Activated T-cell treated with anti-CD3 and anti-CD28 coated beads for 24 hours (primary cell): ENCODE measurements around the gene MEIOB.

Experiments used
- DNase-seq: peaks from one replicate; pipeline ENCODE4 v3.0.0-alpha.2; 2020; ENCODE audit warnings: low read depth

Gene MEIOB

DNA sequence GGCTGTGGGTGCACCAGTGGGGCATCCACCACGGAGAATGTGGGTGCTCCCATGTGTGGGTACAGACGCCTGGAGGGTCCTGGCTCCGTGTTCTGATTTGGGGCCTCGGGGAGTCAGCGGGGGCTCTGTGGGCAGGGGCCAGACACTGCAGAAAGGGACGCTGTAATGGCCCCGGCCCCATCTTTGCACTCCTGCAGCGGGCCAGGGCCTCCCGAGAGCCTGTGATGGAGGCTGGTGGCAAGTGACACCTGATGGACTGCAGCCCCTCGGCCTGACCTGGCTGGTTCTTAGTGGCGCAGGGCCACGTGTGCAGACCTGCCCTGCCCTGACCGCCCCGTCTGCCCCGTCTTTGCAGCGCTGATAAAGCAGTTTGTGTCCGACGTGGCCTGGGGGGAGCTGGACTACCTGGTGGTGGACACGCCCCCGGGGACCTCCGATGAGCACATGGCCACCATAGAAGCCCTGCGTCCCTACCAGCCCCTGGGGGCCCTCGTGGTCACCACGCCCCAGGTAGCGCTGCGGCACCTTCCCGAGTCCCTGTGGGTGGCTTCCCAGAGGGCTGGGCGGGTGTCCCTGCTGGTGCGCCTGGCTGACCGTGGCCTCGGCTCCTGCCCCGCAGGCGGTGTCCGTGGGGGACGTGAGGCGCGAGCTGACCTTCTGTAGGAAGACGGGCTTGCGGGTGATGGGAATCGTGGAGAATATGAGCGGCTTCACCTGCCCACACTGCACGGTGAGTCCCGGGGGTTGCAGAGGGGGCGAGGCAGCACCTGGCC, 84.5 kb downstream of the MEIOB start:
- no peak for DNase-seq

DNA sequence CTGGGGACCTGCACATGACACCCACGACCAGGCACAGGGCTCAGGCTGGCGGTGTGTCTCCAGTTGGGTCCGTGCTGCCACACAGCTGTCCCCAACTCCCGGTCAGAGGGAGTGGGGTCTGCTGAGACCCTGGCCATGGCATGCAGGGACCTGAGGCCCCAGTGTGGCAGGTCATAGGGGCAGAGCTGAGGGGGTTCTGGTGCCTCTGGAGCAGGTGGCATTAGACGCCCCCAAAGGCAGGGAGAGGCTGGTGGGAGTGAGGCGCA, 85.0 kb downstream of the MEIOB start:
- no peak for DNase-seq

DNA sequence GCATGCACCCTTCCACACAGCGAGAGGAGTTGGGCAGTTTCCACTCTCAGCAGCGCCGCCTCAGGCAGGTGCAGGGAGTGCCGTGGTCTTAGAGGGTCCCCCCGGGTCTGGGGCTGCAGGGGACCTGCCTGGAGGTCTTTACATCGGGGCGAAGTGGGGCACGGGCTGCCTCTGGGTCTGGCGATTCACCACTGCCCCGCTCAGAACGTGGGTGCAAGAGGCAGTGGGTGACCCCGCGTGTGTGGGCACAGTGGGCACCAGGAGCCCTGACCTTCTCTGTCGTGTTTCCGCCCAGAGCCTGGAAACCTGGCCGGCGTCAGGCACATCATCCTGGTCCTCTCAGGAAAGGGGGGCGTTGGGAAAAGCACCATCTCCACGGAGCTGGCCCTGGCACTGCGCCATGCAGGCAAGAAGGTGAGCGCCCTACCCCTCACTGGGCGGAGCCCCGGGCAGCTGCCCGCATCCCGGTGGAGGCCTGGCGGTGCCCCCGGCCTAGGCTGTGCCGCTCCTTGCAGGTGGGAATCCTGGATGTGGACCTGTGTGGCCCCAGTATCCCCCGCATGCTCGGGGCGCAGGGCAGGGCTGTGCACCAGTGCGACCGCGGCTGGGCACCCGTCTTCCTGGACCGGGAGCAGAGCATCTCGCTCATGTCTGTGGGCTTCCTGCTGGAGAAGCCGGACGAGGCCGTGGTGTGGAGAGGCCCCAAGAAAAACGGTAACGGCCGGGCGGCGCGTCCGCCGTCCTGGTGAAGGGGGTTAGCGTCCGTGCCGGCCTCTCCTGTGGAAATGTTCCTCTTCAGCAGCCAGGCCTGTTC, 85.5 kb downstream of the MEIOB start:
- DNase-seq, result no peak

DNA sequence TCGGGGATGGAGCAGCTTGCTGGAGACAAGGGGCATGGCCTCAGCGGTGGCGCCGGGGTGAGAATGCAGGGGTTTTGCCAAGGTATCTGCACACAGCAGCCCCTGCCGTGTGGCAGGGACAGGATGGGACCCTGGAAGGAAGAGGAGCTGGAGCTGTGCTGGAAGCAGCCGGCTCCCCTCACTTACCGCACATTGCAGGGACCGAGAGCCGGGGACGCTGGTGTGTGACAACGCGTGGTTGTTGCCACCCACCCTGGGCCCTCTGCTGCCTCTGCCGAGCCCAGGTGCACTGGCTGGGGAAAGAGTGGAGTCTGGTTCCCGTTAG, 86.2 kb downstream of the MEIOB start:
- no peak for DNase-seq

DNA sequence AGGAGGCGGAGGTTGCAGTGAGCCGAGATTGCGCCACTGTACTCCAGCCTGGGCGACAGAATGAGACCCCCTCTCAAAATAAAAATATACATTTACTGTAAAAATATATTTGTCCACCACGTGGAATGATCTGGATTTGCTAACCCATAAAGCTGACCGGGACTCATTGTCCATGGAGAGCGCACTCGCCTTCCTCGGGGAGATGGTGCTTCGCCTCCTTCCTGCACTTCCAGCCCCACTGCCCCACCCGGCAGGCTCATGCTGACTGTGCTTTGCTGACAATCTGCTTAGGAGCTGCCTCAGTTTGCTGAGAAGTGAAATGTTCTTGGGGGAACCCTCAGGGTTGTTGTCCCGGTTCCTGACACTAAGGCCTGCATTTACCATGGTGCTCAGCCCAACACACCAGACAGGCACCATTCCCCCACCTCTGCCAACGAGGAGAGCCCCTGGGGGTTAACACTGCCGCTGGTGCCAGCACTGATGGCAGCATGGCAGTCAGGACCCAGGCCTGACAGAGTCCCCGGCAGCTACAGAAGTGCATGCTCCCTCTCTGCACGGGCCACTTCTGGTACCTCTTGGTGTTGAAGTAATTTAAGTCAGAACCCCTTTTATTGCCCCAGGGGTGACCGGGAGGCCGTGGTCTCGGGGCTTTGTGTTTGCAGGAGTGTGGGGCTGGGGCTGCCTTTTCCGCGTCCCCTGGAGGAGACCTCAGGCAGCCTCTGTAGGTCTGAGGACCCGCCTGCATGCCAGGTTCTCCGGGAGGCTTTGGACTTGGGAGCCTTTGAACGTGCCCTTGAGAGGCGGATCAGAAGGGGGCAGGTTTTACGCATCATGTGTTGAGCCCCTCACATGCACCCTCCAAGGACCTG, 86.8 kb downstream of the MEIOB start:
- no peak for DNase-seq
